BE2C (cell line): ENCODE measurements around the gene COA3.

Experiments used
- DNase-seq: peaks from one replicate; pipeline ENCODE4 v3.0.0-alpha.2; 2020
- H3K27me3 ChIP-seq: fragments of 250-450 bp; sonication (Bioruptor Pico); 2 replicates; pipeline ENCODE4 v1.5.1; 2020; ENCODE audit warnings: mild to moderate bottlenecking
- H3K36me3 ChIP-seq: fragments of 250-450 bp; sonication (Bioruptor Pico); 2 replicates; pipeline ENCODE4 v1.5.1; 2020; ENCODE audit warnings: mild to moderate bottlenecking
- H3K4me1 ChIP-seq: fragments of 250-450 bp; sonication (Bioruptor Pico); 2 replicates; pipeline ENCODE4 v1.5.1; 2020
- H3K4me3 ChIP-seq: 2 replicates; pipeline ENCODE4 v1.5.1; 2011; ENCODE audit warnings: low read depth, low read length
- H3K9me3 ChIP-seq: fragments of 250-450 bp; sonication (Bioruptor Pico); 2 replicates; pipeline ENCODE4 v1.5.1; 2020
- TF ChIP-seq, protein P1 (sequence below): IDR thresholded peaks from 2 replicates; pipeline ENCODE4 v1.5.1; 2012; ENCODE audit warnings: mild to moderate bottlenecking, low read depth, low read length

Gene COA3

DNA sequence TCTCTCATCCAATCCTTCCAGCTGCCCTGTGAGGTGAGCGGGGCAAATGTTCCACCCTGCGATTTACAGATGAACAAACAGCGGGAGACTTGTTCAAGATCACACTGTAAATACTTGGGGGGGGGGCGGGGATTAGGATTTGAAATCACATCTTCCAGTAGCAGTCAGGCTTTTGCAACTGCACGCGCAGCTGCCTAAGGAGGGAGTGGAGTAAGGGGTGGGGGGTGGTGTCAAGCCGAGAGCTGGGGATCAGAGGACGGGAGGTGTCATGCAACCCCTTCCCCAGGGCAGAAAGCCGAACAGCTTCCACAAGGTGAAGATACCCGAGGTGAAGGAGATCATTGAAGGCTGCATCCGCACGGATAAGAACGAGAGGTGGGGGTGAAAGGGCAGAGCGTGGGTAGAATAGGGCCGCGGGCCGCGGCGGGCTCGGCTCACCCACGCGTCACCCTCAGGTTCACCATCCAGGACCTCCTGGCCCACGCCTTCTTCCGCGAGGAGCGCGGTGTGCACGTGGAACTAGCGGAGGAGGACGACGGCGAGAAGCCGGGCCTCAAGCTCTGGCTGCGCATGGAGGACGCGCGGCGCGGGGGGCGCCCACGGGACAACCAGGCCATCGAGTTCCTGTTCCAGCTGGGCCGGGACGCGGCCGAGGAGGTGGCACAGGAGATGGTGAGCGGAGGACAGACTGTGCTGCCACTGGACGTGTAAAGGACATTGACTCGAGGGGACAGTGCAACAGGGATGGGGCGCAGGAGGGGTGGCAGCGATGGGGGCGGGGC, 13.5 kb downstream of the COA3 start:
- no peak overlapping the region for H3K4me3 ChIP-seq
- no peaks in the 10 kb centered on the region; the same call in 1 of the 2 replicates for H3K36me3 ChIP-seq
- H3K4me1 ChIP-seq: no peaks in the 10 kb centered on the region
- peaks cover 4% of the 10 kb centered on the region for H3K9me3 ChIP-seq
- H3K27me3 ChIP-seq: peaks cover 91% of the 10 kb centered on the region
- no peak for DNase-seq
- TF ChIP-seq, protein P1, sequence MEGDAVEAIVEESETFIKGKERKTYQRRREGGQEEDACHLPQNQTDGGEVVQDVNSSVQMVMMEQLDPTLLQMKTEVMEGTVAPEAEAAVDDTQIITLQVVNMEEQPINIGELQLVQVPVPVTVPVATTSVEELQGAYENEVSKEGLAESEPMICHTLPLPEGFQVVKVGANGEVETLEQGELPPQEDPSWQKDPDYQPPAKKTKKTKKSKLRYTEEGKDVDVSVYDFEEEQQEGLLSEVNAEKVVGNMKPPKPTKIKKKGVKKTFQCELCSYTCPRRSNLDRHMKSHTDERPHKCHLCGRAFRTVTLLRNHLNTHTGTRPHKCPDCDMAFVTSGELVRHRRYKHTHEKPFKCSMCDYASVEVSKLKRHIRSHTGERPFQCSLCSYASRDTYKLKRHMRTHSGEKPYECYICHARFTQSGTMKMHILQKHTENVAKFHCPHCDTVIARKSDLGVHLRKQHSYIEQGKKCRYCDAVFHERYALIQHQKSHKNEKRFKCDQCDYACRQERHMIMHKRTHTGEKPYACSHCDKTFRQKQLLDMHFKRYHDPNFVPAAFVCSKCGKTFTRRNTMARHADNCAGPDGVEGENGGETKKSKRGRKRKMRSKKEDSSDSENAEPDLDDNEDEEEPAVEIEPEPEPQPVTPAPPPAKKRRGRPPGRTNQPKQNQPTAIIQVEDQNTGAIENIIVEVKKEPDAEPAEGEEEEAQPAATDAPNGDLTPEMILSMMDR: no peak

DNA sequence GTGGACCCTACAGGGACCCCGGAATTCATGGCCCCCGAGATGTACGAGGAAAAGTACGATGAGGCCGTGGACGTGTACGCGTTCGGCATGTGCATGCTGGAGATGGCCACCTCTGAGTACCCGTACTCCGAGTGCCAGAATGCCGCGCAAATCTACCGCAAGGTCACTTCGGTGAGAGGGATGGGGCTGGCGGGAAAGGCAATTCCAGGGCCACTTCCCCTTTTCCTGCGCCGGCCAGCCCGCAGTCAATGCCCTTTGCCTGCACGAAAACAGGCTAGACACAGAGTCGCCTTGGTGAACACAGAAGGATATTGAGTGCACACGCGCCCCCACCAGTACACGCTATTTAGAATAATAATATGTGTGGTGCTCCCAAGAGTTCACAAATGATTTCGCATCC, 14.1 kb downstream of the COA3 start:
- TF ChIP-seq, protein P1: no peak
- Histone ChIP-seq H3K9me3 (peaks cover 4% of the 10 kb centered on the region), H3K36me3 (peaks cover 2% of the 10 kb centered on the region; the same call in 1 of the 2 replicates), H3K27me3 (peaks cover 88% of the 10 kb centered on the region), H3K4me1 (no peaks in the 10 kb centered on the region), H3K4me3 (no peak overlapping the region)
- DNase-seq: no peak

DNA sequence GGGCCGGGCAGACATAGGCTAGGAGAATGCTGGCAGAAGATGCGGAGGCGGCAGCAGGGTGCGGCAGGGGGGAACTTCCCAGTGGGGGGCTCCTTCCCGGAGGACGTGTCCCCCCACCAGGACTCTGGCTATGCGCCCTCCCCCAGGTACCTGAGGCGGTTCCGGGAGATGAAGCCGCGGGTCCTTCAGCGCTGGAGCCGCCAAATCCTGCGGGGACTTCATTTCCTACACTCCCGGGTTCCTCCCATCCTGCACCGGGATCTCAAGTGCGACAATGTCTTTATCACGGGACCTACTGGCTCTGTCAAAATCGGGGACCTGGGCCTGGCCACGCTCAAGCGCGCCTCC, 14.7 kb downstream of the COA3 start:
- Histone ChIP-seq H3K4me3 (no peak overlapping the region), H3K4me1 (no peaks in the 10 kb centered on the region), H3K9me3 (peaks cover 4% of the 10 kb centered on the region), H3K27me3 (peaks cover 83% of the 10 kb centered on the region), H3K36me3 (peaks cover 5% of the 10 kb centered on the region; the same call in 1 of the 2 replicates)
- TF ChIP-seq, protein P1: no peak
- no peak for DNase-seq

DNA sequence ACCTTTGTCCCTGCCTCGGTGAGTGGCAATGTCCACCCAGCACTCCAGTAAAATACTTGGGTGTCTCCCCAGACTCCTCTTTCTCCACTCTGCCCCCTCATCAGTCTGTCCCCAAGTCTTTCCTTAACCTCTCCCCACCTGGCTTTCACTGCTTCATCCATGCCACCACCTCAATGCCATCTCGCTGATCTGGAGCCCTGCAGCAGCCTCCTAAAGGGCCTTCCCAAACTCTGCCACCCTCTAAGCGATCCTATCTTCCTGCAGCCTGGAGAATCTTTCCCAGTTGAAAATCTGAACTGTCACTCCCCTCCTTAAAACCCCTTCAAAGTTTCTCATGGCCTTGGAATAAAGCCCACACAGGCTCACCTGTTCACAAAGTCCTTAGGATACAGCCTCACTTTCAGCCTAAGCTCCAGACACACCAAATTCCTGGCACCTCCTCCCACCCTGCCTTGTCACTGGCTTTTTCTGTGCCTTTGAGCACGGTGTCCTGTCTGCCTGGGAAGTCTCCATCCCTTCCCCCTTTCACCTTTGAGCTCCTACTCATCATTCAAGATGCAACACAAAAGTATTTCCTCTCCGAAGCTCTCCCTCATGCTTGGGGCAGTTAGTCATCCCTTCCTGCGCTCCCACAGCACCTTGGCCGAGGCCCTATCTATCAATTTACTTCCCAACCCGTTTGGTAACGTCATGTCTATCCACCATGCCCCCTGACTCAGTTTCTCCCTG, 15.3 kb downstream of the COA3 start:
- TF ChIP-seq, protein P1: no peak
- no peak for DNase-seq
- H3K4me3 ChIP-seq: no peak overlapping the region
- H3K4me1 ChIP-seq: no peaks in the 10 kb centered on the region
- H3K27me3 ChIP-seq: peaks cover 77% of the 10 kb centered on the region
- H3K9me3 ChIP-seq: peaks cover 4% of the 10 kb centered on the region
- peaks cover 5% of the 10 kb centered on the region; the same call in 1 of the 2 replicates for H3K36me3 ChIP-seq

DNA sequence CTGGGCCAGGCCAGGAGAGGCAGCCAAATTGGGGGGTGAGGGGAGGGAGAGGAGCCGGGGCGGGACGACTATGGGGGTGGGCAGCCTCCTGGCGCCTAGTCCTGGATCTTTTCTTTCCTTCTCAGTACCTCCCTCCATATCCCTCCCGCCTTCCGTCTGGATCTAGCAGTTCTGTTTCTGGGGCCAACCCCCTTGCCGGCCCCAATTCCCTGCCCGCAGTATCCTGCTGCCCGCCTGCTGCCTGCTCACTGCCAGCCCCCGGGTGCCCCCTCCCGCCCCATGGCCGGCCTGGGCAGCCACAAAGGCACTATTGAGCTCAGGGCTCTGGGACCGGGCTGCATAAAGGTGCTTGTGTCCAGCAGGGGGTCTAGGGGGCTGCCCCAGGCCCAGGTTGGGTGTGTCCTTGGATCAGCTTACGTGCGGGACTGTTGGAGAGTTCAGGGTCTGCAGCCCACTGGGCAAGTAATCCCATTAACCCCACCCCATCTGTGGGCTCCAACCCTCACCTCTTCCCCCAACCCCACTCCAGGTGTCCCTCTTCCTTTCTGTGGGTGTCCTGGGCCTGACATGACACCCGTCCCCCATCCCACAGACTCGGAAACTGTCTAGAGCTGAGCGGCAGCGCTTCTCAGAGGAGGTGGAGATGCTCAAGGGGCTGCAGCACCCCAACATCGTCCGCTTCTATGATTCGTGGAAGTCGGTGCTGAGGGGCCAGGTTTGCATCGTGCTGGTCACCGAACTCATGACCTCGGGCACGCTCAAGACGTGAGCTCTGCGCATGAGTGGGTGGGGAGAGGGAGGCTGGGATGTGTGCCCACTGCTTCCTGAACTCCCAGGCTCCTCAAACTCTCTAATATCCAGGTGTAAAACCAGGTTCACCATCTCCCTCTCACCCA, 16.1 kb downstream of the COA3 start:
- peaks cover 69% of the 10 kb centered on the region for H3K27me3 ChIP-seq
- H3K36me3 ChIP-seq: peaks cover 5% of the 10 kb centered on the region; the same call in 1 of the 2 replicates
- no peak for DNase-seq
- H3K9me3 ChIP-seq: peaks cover 4% of the 10 kb centered on the region
- TF ChIP-seq, protein P1: no peak
- H3K4me1 ChIP-seq: no peaks in the 10 kb centered on the region
- no peak overlapping the region for H3K4me3 ChIP-seq
